ENCODE measurements around the gene NTNG1. TPM values are rescaled to one million over a fixed set of nuclear protein-coding genes. Genes with fewer than 3 reads are reported as not detected.

NTNG1 gene
- total RNA-seq, 1 experiment from 2014 or later = 1.5 TPM

- Histone ChIP-seq H2BK15ac (ENCODE audit: low read depth, low read length) (no peak overlapping the region), H4K91ac (ENCODE audit: insufficient read length, low read depth, low read length) (no peak overlapping the region)
- no peak for TF ChIP-seq CTCF (conservative IDR thresholded peaks at IDR 0.05)
These were observed 198.9 kb downstream of the NTNG1 start for GRCh38 chr1:107339775-107340174.

More at GRCh38 chr1:107339775-107340174, 198.9 kb downstream of the NTNG1 start:
- no peak overlapping the region for H3K4me2 ChIP-seq (ENCODE audit: insufficient read depth, insufficient read length, low read length)
- H3K18ac ChIP-seq (ENCODE audit: insufficient read length, low read depth, low read length) = no peak overlapping the region
- no peaks in the 10 kb centered on the region for H4K20me1 ChIP-seq (ENCODE audit: control insufficient read depth, insufficient read depth, insufficient read length)
- no peak for DNase-seq
- H4K5ac ChIP-seq (ENCODE audit: insufficient read length, low read depth, low read length) = no peak overlapping the region
- no peak overlapping the region for H2BK12ac ChIP-seq (ENCODE audit: insufficient read length, low read depth, low read length)
- Mint-ChIP-seq H3K27ac (no peak overlapping the region), H3K4me1 (peaks cover 14 to 18% of the 10 kb centered on the region in 2 experiments), H3K36me3 (ENCODE audit: insufficient read depth in 1 of 3, low read depth in 3 of 3) (no peaks in the 10 kb centered on the region), H3K9me3 (no peaks in the 10 kb centered on the region), H3K4me3 (no peak overlapping the region), H3K27me3 (ENCODE audit: low read depth) (no peaks in the 10 kb centered on the region)
- H3T11ph ChIP-seq (ENCODE audit: low read length) = no peak overlapping the region
- no peak overlapping the region for H2AK5ac ChIP-seq (ENCODE audit: insufficient read length, low read length)
- H3K56ac ChIP-seq (ENCODE audit: insufficient read length, low read depth, low read length) = no peak overlapping the region
- no peak overlapping the region for H3K9ac ChIP-seq (ENCODE audit: extremely low read depth, insufficient read length, low read length)
- no peaks in the 10 kb centered on the region for H3K9me3 ChIP-seq (ENCODE audit: control insufficient read depth, low read depth, low read length)
- no peaks in the 10 kb centered on the region for H3K79me2 ChIP-seq (ENCODE audit: insufficient read depth, low read length)
- no peak overlapping the region for H2AFZ ChIP-seq (ENCODE audit: low read length)
- H3K27me3 ChIP-seq (ENCODE audit: insufficient read depth, low read length) = no peaks in the 10 kb centered on the region
- no peak overlapping the region for H2BK120ac ChIP-seq (ENCODE audit: low read depth, low read length, poor library complexity, severe bottlenecking)
- no peak overlapping the region for H4K8ac ChIP-seq (replicated peaks; ENCODE audit: insufficient read length, low read depth, low read length)
- H3K4ac ChIP-seq (ENCODE audit: low read depth, low read length) = no peak overlapping the region
- WGBS (ENCODE audit: extremely low coverage, insufficient read length, low lambda C conversion rate) = no CpG with 5 or more reads among the region's 3 CpGs
- H3K27ac ChIP-seq (ENCODE audit: insufficient read length, low read depth, low read length) = no peak overlapping the region
- H2BK20ac ChIP-seq (ENCODE audit: low read depth, low read length, poor library complexity, severe bottlenecking) = no peak overlapping the region
- H3K4me1 ChIP-seq (ENCODE audit: insufficient read depth, low read length) = no peaks in the 10 kb centered on the region
- no peak overlapping the region for H2BK5ac ChIP-seq (ENCODE audit: insufficient read length, low read length)
- H3K79me1 ChIP-seq (ENCODE audit: insufficient read depth, low read depth, low read length, poor library complexity, severe bottlenecking) = no peaks in the 10 kb centered on the region
- H3K23me2 ChIP-seq (ENCODE audit: insufficient read length, low read depth, low read length, poor library complexity, severe bottlenecking) = no peaks in the 10 kb centered on the region
- no peak overlapping the region for H3K23ac ChIP-seq (ENCODE audit: insufficient read length, low read depth, low read length)
- no peak overlapping the region for H3K14ac ChIP-seq (ENCODE audit: insufficient read depth, low read length)
